Uterus (tissue), 2 donors: Measurements from ENCODE around the gene CNTNAP4.

Experiments
- POLR2A ChIP-seq, 2 donors: fragments of 450-650 bp; IDR thresholded peaks; one replicate each; pipeline ENCODE4 v1.6.1; 2016; ENCODE audit warnings: antibody characterized with exemption in 2 of 2, mild to moderate bottlenecking in 1 of 2, moderate library complexity in 1 of 2
- TF ChIP-seq, protein P1 (sequence below), 4 experiments: fragments of 200-600 bp in 2 of 4; fragments of 450-650 bp in 2 of 4; sonication (generic) in 2 of 4; IDR thresholded peaks; one replicate each; pipeline ENCODE4 v1.5.1; 2016 to 2019; ENCODE audit warnings: antibody characterized with exemption in 4 of 4, mild to moderate bottlenecking in 2 of 4, moderate library complexity in 1 of 4

GRCh38 chr16:76579277-76579922 lies 302.2 kb downstream of the CNTNAP4 start:
- TF ChIP-seq, protein P1, sequence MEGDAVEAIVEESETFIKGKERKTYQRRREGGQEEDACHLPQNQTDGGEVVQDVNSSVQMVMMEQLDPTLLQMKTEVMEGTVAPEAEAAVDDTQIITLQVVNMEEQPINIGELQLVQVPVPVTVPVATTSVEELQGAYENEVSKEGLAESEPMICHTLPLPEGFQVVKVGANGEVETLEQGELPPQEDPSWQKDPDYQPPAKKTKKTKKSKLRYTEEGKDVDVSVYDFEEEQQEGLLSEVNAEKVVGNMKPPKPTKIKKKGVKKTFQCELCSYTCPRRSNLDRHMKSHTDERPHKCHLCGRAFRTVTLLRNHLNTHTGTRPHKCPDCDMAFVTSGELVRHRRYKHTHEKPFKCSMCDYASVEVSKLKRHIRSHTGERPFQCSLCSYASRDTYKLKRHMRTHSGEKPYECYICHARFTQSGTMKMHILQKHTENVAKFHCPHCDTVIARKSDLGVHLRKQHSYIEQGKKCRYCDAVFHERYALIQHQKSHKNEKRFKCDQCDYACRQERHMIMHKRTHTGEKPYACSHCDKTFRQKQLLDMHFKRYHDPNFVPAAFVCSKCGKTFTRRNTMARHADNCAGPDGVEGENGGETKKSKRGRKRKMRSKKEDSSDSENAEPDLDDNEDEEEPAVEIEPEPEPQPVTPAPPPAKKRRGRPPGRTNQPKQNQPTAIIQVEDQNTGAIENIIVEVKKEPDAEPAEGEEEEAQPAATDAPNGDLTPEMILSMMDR (IDR thresholded peaks at IDR 0.05) = no peak
- no peak for TF ChIP-seq POLR2A (IDR thresholded peaks at IDR 0.05)
